A549 (cell line): ENCODE data around the gene FRS3. TPM values are rescaled to one million over a fixed set of nuclear protein-coding genes. Genes with fewer than 3 reads are reported as not detected.

Experiments used
- ATAC-seq, 2 experiments: fragments of 200-7000 bp in 1 of 2; fragments of >200 bp in 1 of 2; cut with Nextera tagmentation in 1 of 2; cut with Tn5 transposase in 1 of 2; 3 replicates each; pipeline versions ENCODE4 v1.8.0 to v1.9.1; 2018 to 2020; ENCODE audit warnings: mild to moderate bottlenecking in 1 of 2, moderate library complexity in 1 of 2
- CTCF ChIA-PET: fragments of 300-600 bp; sonication (Branson Sonifier 250); formaldehyde crosslinking; extraction: SDS; loops from one replicate; lab custom pipeline; 2021; ENCODE audit warnings: antibody characterized with exemption, inconsistent platforms; lab: Yijun Ruan, JAX
- POLR2A ChIA-PET: fragments of 350-600 bp; formaldehyde crosslinking; extraction: SDS; loops from one replicate; lab custom pipeline; 2021; ENCODE audit warnings: antibody characterized with exemption, inconsistent platforms; lab: Yijun Ruan, JAX
- DNase-seq, 2 experiments: peaks; one replicate each; pipeline versions ENCODE4 v3.0.0 to v3.0.0-alpha.2; 2011 to 2016; ENCODE audit warnings: low read depth in 1 of 2, low spot score in 1 of 2
- FAIRE-seq: peaks from 2 replicates; lab custom pipeline; 2011; peaks lifted over from hg19 to GRCh38; lab: Jason Lieb, UNC
- H3K27ac ChIP-seq, 2 experiments: fragments of >200 bp; sonication (Bioruptor Twin); formaldehyde crosslinking; 3 replicates each; pipeline ENCODE4 v1.5.1; 2016 to 2017
- H3K4me1 ChIP-seq: fragments of >200 bp; sonication (Bioruptor Twin); formaldehyde crosslinking; 3 replicates; pipeline ENCODE4 v1.6.1; 2016
- H3K4me2 ChIP-seq: fragments of >200 bp; sonication (Bioruptor Twin); formaldehyde crosslinking; 3 replicates; pipeline ENCODE4 v1.6.1; 2016
- H3K4me3 ChIP-seq: fragments of >200 bp; sonication (Bioruptor Twin); formaldehyde crosslinking; 3 replicates; pipeline ENCODE4 v1.5.1; 2016
- H3K9me3 ChIP-seq: fragments of >200 bp; sonication (Bioruptor Twin); formaldehyde crosslinking; 3 replicates; pipeline ENCODE4 v1.6.1; 2016
- CBX2 ChIP-seq: fragments of 200-600 bp; sonication (generic); IDR thresholded peaks from 2 replicates; pipeline ENCODE4 v1.6.1; 2016; ENCODE audit warnings: low read depth, mild to moderate bottlenecking, borderline replicate concordance
- CEBPB ChIP-seq, 2 experiments: fragments of >200 bp in 1 of 2; sonication (Bioruptor Twin) in 1 of 2; formaldehyde crosslinking in 1 of 2; IDR thresholded peaks; 2 replicates each; pipeline ENCODE4 v1.6.1; 2012 to 2016
- ESRRA ChIP-seq: fragments of 150-350 bp; IDR thresholded peaks from 2 replicates; pipeline ENCODE4 v1.6.1; 2014; ENCODE audit warnings: mild to moderate bottlenecking, low read length, borderline replicate concordance
- GATA3 ChIP-seq: IDR thresholded peaks from 2 replicates; pipeline ENCODE4 v1.6.1; 2012; ENCODE audit warnings: borderline replicate concordance
- HDAC2 ChIP-seq: fragments of 200-600 bp; sonication (generic); IDR thresholded peaks from 2 replicates; pipeline ENCODE4 v1.6.1; 2016
- HEYL ChIP-seq: fragments of 250-450 bp; sonication (Bioruptor Pico); IDR thresholded peaks from 2 replicates; pipeline ENCODE4 v1.8.0; 2021; ENCODE audit warnings: mild to moderate bottlenecking, moderate library complexity
- HOXA7 ChIP-seq: fragments of 250-450 bp; sonication (Bioruptor Pico); IDR thresholded peaks from 2 replicates; pipeline ENCODE4 v1.5.0; 2020; ENCODE audit warnings: mild to moderate bottlenecking, moderate library complexity
- JUNB ChIP-seq: fragments of >200 bp; sonication (Bioruptor Twin); formaldehyde crosslinking; IDR thresholded peaks from 2 replicates; pipeline ENCODE4 v1.6.1; 2016
- KDM1A ChIP-seq: fragments of 200-600 bp; sonication (generic); IDR thresholded peaks from 2 replicates; pipeline ENCODE4 v1.6.1; 2016; ENCODE audit warnings: low read depth, mild to moderate bottlenecking
- KDM5A ChIP-seq: fragments of 200-600 bp; sonication (generic); IDR thresholded peaks from 2 replicates; pipeline ENCODE4 v1.6.1; 2016; ENCODE audit warnings: antibody characterized with exemption, mild to moderate bottlenecking
- MAFK ChIP-seq: fragments of 450-650 bp; IDR thresholded peaks from 2 replicates; pipeline ENCODE4 v1.6.1; 2014; ENCODE audit not compliant: partially characterized antibody
- NPAS2 ChIP-seq: fragments of 250-450 bp; sonication (Bioruptor Pico); IDR thresholded peaks from 2 replicates; pipeline ENCODE4 v1.8.0; 2022; ENCODE audit warnings: mild to moderate bottlenecking, moderate library complexity, borderline replicate concordance
- NR3C1 ChIP-seq: fragments of >200 bp; sonication (Bioruptor Twin); formaldehyde crosslinking; IDR thresholded peaks from 3 replicates; pipeline ENCODE4 v1.6.1; 2017
- PHF8 ChIP-seq: fragments of 200-600 bp; sonication (generic); IDR thresholded peaks from 2 replicates; pipeline ENCODE4 v1.6.1; 2016; ENCODE audit warnings: low read depth, mild to moderate bottlenecking, antibody characterized with exemption, moderate library complexity, borderline replicate concordance
- POLR2AphosphoS2 ChIP-seq: conservative IDR thresholded peaks from 2 replicates; pipeline ENCODE4 v1.6.1; 2012; ENCODE audit warnings: low read length, improper control_type of control experiment, inconsistent platforms
- RAD21 ChIP-seq, 2 experiments: fragments of >200 bp in 1 of 2; sonication (Bioruptor Twin) in 1 of 2; formaldehyde crosslinking in 1 of 2; IDR thresholded peaks in 1 of 2; conservative IDR thresholded peaks in 1 of 2; 2 replicates in 1 of 2; 3 replicates in 1 of 2; pipeline ENCODE4 v1.6.1; 2012 to 2018; ENCODE audit warnings: inconsistent platforms in 1 of 2
- RARB ChIP-seq: fragments of 250-450 bp; sonication (Bioruptor Pico); IDR thresholded peaks from 2 replicates; pipeline ENCODE4 v1.8.0; 2021; ENCODE audit warnings: mild to moderate bottlenecking, moderate library complexity
- RCOR1 ChIP-seq: fragments of 150-350 bp; IDR thresholded peaks from 2 replicates; pipeline ENCODE4 v1.6.1; 2014; ENCODE audit warnings: antibody characterized with exemption, low read length, low read depth
- ZC3H11A ChIP-seq: fragments of 450-650 bp; IDR thresholded peaks from 2 replicates; pipeline ENCODE4 v1.6.1; 2014; ENCODE audit warnings: antibody characterized with exemption, mild to moderate bottlenecking
- ZNF302 ChIP-seq: fragments of 250-450 bp; sonication (Bioruptor Pico); IDR thresholded peaks from 2 replicates; pipeline ENCODE4 v1.9.0; 2021; ENCODE audit warnings: inconsistent platforms, mild to moderate bottlenecking, moderate library complexity
- WGBS: methylation state at CpG from one replicate; pipeline ENCODE4 v1.1.6; 2017; ENCODE audit errors: missing lambda C conversion rate; 5-methylcytosine and 5-hydroxymethylcytosine counted together
- polyA plus RNA-seq, 4 experiments: library from polyadenylated mRNA; depleted of rRNA in 3 of 4; stranded (reverse); fragments of >200 nt; fragmentation: RNase III in 1 of 4; extraction: RNeasy Plus Mini Kit Qiagen cat#74134 plus additional on column Dnase treatment in 1 of 4; gene quantifications; 2 replicates in 3 of 4; 3 replicates in 1 of 4; pipeline ENCODE4 v1.2.3, GENCODE V29; 2011 to 2017
- TF ChIP-seq, protein P1 (sequence below): fragments of >200 bp; sonication (Bioruptor Twin); formaldehyde crosslinking; IDR thresholded peaks from 3 replicates; pipeline ENCODE4 v1.5.1; 2016
- TF ChIP-seq, protein P2 (sequence below): fragments of 250-450 bp; sonication (Bioruptor Pico); IDR thresholded peaks from 2 replicates; pipeline ENCODE4 v1.5.0; 2020; ENCODE audit warnings: low read depth, mild to moderate bottlenecking, moderate library complexity
- TF ChIP-seq, protein P3 (sequence below): fragments of 150-350 bp; IDR thresholded peaks from 2 replicates; pipeline ENCODE4 v1.6.1; 2014; ENCODE audit warnings: low read depth, mild to moderate bottlenecking, low read length
- TF ChIP-seq, protein P4 (sequence below): fragments of >200 bp; sonication (Bioruptor Twin); formaldehyde crosslinking; IDR thresholded peaks from 3 replicates; pipeline ENCODE4 v1.6.1; 2016
- TF ChIP-seq, protein P5 (sequence below): IDR thresholded peaks from 2 replicates; pipeline ENCODE4 v1.6.1; 2012
- TF ChIP-seq, protein P6 (sequence below): fragments of 450-650 bp; IDR thresholded peaks from 2 replicates; pipeline ENCODE4 v1.6.1; 2014; ENCODE audit warnings: antibody characterized with exemption

FRS3 gene
- polyA plus RNA-seq, 2 of the 4 experiments (the other 2 are of a cell fraction), result 1.9 to 2.0 TPM

DNA sequence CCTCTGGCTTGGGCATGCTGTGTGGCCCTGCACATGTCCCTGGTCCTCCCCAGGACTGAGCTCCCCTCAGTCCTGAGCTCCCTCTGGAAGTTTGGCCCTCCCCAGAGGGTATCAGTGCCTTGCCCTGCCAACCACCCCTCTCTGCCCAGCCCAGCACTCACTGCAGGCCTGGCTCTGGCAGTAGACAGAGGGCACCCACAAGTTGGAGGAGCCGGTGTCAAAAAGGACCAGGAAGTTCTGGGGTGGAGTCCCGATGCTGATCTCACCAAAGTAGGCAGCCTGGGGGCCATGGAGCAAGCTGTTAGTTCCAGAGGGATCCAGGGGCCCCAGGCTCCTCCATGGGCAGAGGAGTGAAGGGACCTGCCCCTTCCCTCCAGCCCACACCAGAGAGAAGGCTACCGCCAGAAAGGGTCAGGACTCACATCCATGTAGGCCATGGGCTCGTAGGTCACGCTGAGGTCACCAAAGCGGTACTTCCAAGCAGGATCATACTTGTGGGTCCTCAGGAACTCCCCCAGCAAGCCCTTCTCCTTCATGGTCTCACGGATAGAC, 35.4 kb downstream of the FRS3 start (continued):
- TF ChIP-seq, protein P1, sequence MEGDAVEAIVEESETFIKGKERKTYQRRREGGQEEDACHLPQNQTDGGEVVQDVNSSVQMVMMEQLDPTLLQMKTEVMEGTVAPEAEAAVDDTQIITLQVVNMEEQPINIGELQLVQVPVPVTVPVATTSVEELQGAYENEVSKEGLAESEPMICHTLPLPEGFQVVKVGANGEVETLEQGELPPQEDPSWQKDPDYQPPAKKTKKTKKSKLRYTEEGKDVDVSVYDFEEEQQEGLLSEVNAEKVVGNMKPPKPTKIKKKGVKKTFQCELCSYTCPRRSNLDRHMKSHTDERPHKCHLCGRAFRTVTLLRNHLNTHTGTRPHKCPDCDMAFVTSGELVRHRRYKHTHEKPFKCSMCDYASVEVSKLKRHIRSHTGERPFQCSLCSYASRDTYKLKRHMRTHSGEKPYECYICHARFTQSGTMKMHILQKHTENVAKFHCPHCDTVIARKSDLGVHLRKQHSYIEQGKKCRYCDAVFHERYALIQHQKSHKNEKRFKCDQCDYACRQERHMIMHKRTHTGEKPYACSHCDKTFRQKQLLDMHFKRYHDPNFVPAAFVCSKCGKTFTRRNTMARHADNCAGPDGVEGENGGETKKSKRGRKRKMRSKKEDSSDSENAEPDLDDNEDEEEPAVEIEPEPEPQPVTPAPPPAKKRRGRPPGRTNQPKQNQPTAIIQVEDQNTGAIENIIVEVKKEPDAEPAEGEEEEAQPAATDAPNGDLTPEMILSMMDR, result no peak

DNA sequence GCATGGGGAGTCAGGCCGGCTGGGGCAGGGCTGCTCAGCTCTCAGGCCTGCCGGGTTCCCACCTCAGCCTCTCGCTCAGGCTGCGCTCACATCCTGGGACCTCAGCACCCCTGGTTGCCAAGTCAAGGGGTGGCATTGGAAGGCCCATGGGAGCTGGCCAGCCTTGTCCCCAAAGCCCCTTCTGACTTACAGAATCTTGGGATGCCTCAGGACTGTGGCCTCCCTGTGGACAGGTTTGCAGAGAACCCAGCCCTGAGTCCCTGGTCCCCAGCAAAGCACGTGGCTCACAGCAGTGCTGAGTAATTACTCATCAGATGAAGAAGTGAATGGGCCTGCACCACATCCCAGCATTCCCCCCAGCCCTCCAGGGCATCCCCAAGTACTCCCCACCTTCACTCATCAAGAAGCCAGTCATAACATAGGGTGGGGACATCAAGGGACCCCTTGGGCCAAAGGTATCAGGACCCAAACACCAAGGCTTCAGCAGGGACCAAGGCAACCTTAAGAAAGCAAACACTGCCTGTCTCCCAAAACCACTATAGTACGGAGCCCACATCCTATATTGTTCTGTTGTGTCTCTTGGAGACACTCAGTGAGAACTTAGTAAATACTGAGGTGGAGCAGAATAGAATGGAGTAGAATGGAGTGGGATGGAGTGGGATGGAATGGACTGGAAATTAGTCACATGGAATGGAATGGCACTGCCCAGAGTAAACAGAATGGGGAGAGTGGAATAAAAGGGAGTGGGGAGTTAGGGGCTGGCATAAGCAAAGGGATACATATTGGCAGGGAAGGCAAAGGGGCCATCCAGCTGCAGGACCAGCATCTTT, 36.1 kb downstream of the FRS3 start:
- peaks cover 19% of the 10 kb centered on the region for H3K4me1 ChIP-seq
- POLR2A ChIA-PET, result no interaction called here

DNA sequence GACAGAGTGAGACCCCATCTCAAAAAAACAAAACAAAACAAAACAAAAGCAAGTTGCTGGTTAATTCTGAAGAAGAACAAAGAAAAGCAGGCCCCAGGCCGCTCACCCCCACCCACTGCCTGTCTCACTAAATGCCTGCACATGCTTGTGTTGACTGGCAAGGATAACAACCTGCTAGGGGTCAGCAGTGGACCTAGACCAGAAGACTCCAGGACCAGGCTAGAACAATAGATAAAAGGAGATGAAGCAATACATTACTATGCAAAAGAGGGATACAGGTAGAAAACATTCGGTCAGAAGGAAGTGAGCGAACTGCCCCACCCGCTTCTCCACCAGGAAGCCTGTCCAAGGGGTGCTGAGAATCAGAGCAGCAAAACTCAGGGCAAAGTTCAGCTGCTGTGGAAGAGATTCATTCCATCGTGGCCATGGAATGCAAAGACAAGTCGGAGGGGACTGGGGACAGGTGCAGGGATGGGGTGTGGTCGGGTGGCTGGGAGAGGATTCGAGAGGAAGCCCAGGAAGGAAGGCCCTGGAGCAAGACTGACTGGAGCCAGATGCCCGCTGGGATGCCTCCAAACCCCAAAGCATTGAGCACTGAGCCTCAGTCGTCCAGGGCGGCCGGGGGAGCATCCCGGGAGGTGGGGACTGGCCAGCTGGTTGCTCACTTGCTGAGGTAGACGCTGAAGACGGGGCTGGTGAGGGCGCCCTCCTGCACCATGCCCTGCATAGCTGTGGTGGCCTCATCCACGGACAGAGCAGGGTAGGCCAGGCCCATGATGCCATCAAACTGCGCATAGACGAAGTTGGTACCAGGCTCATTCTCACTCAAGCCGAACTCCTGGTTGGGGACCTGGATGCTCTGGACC, 37.8 kb downstream of the FRS3 start:
- no peak overlapping the region for H3K4me3 ChIP-seq
- ATAC-seq (peak in 1 of 2 experiments; percentile 42; a peak in 3 of 6 replicates), DNase-seq (peak in 1 of 2 experiments; percentile 35), FAIRE-seq (no peak)
- peak overlapping the region; percentile 42 for H3K4me2 ChIP-seq
- POLR2A ChIA-PET, result no interaction called here
- TF ChIP-seq RCOR1 (no peak), RARB (no peak), HOXA7 (CRISPR knock-in tag) (no peak), POLR2AphosphoS2 (no peak), JUNB (no peak), GATA3 (no peak), PHF8 (no peak)
- TF ChIP-seq, protein P2, sequence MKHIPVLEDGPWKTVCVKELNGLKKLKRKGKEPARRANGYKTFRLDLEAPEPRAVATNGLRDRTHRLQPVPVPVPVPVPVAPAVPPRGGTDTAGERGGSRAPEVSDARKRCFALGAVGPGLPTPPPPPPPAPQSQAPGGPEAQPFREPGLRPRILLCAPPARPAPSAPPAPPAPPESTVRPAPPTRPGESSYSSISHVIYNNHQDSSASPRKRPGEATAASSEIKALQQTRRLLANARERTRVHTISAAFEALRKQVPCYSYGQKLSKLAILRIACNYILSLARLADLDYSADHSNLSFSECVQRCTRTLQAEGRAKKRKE, result no peak
- TF ChIP-seq, protein P3, sequence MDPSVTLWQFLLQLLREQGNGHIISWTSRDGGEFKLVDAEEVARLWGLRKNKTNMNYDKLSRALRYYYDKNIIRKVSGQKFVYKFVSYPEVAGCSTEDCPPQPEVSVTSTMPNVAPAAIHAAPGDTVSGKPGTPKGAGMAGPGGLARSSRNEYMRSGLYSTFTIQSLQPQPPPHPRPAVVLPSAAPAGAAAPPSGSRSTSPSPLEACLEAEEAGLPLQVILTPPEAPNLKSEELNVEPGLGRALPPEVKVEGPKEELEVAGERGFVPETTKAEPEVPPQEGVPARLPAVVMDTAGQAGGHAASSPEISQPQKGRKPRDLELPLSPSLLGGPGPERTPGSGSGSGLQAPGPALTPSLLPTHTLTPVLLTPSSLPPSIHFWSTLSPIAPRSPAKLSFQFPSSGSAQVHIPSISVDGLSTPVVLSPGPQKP, result no peak
- CTCF ChIA-PET, result interaction anchor here (1.3 to 1.6 kb wide), 4 partner anchors 36 to 58 kb away, joined by 3 to 11 read pairs (median 4); partner anchors contain the start of gene TOMM6
- no peaks in the 10 kb centered on the region for H3K9me3 ChIP-seq
- H3K4me1 ChIP-seq, result peaks cover 19% of the 10 kb centered on the region
- WGBS, result 74% methylated on average over 20 of the region's 20 CpGs
- 0 out of 6 replicates have a peak overlapping the region, but pooled peaks of 1 of the 2 experiments have one; percentile 30 for H3K27ac ChIP-seq

More for the DNA sequence above, 36.1 kb downstream of the FRS3 start:
- Histone ChIP-seq H3K27ac (no peak overlapping the region), H3K9me3 (no peaks in the 10 kb centered on the region), H3K4me2 (no peak overlapping the region)
- no peak for DNase-seq
- WGBS, result 89% methylated on average over 5 of the region's 6 CpGs
- ATAC-seq, result no peak
- TF ChIP-seq HDAC2 (no peak), ESRRA (no peak), MAFK (no peak), CEBPB (IDR thresholded peaks at IDR 0.05) (no peak), HOXA7 (CRISPR knock-in tag) (no peak), KDM1A (no peak), RARB (no peak), NR3C1 (no peak), ZC3H11A (no peak), RAD21 (conservative IDR thresholded peaks at IDR 0.05 in 1 of 2, IDR thresholded peaks at IDR 0.05 in 1 of 2) (no peak), ZNF302 (no peak), KDM5A (no peak), POLR2AphosphoS2 (no peak), NPAS2 (CRISPR knock-in tag) (no peak), JUNB (no peak), HEYL (no peak), CBX2 (no peak)
- TF ChIP-seq, protein P4, sequence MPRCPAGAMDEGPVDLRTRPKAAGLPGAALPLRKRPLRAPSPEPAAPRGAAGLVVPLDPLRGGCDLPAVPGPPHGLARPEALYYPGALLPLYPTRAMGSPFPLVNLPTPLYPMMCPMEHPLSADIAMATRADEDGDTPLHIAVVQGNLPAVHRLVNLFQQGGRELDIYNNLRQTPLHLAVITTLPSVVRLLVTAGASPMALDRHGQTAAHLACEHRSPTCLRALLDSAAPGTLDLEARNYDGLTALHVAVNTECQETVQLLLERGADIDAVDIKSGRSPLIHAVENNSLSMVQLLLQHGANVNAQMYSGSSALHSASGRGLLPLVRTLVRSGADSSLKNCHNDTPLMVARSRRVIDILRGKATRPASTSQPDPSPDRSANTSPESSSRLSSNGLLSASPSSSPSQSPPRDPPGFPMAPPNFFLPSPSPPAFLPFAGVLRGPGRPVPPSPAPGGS, result no peak
- TF ChIP-seq, protein P5, sequence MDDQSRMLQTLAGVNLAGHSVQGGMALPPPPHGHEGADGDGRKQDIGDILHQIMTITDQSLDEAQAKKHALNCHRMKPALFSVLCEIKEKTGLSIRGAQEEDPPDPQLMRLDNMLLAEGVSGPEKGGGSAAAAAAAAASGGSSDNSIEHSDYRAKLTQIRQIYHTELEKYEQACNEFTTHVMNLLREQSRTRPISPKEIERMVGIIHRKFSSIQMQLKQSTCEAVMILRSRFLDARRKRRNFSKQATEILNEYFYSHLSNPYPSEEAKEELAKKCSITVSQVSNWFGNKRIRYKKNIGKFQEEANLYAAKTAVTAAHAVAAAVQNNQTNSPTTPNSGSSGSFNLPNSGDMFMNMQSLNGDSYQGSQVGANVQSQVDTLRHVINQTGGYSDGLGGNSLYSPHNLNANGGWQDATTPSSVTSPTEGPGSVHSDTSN, result no peak
- TF ChIP-seq, protein P6, sequence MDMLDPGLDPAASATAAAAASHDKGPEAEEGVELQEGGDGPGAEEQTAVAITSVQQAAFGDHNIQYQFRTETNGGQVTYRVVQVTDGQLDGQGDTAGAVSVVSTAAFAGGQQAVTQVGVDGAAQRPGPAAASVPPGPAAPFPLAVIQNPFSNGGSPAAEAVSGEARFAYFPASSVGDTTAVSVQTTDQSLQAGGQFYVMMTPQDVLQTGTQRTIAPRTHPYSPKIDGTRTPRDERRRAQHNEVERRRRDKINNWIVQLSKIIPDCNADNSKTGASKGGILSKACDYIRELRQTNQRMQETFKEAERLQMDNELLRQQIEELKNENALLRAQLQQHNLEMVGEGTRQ, result no peak
- TF ChIP-seq, all 56 proteins: peak for 0
- FAIRE-seq, result no peak
- H3K4me3 ChIP-seq, result no peak overlapping the region
- CTCF ChIA-PET, result interaction anchor here (1.3 to 1.5 kb wide), 2 partner anchors 32 to 44 kb away, joined by 4 to 8 read pairs; partner anchors contain the start of gene TOMM6
